GM03348 (cell line): ENCODE measurements around the gene RBM27.
"Not testable (repeated sequence)": the region's sequence is repeated elsewhere in the genome, so short reads cannot be mapped to it uniquely, and the experiment has no call there.

ENCODE experiments used
- DNase-seq: peaks from one replicate; pipeline ENCODE4 v3.0.0; 2012; ENCODE audit warnings: low spot score

RBM27 gene

GRCh38 chr5:146205499-146206202 is 2.2 kb downstream of the RBM27 start:
- DNase-seq = no peak

GRCh38 chr5:146206257-146206656 is 2.9 kb downstream of the RBM27 start:
- no peak for DNase-seq

- no peak for DNase-seq
These were observed 5.6 kb downstream of the RBM27 start for GRCh38 chr5:146208916-146209522.

- no peak for DNase-seq
These were observed 6.3 kb downstream of the RBM27 start for GRCh38 chr5:146209714-146210113.

GRCh38 chr5:146210810-146211209 is 7.4 kb downstream of the RBM27 start:
- not testable (repeated sequence) for DNase-seq

GRCh38 chr5:146213210-146213826 is 9.9 kb downstream of the RBM27 start:
- no peak for DNase-seq

- DNase-seq = not testable (repeated sequence)
These were observed 11.5 kb downstream of the RBM27 start for GRCh38 chr5:146214881-146215280.

- no peak for DNase-seq
These were observed 14.8 kb downstream of the RBM27 start for GRCh38 chr5:146218168-146218567.

GRCh38 chr5:146219243-146219642 is 15.8 kb downstream of the RBM27 start:
- DNase-seq = no peak

- DNase-seq = no peak
These were observed 17.8 kb downstream of the RBM27 start for GRCh38 chr5:146221234-146221633.

- DNase-seq = no peak
These were observed 18.6 kb downstream of the RBM27 start for GRCh38 chr5:146222005-146222404.

- DNase-seq = no peak
These were observed 19.8 kb downstream of the RBM27 start for GRCh38 chr5:146223179-146223578.

GRCh38 chr5:146229222-146229621 is 25.8 kb downstream of the RBM27 start:
- DNase-seq = no peak

- no peak for DNase-seq
These were observed 28.8 kb downstream of the RBM27 start for GRCh38 chr5:146232223-146232622.

GRCh38 chr5:146233441-146233840 is 30.0 kb downstream of the RBM27 start:
- DNase-seq = peak; percentile 7

GRCh38 chr5:146238973-146239372 is 35.6 kb downstream of the RBM27 start:
- DNase-seq = no peak

- DNase-seq = peak; percentile 39
These were observed 37.5 kb downstream of the RBM27 start for GRCh38 chr5:146240951-146241350.

GRCh38 chr5:146243247-146243646 is 39.8 kb downstream of the RBM27 start:
- DNase-seq = no peak

- no peak for DNase-seq
These were observed 45.2 kb downstream of the RBM27 start for GRCh38 chr5:146248561-146248960.

- no peak for DNase-seq
These were observed 46.4 kb downstream of the RBM27 start for GRCh38 chr5:146249801-146250200.
